8988T (cell line): Measurements from ENCODE around the gene POTEI.
"Not testable (repeated sequence)": the region's sequence is repeated elsewhere in the genome, so short reads cannot be mapped to it uniquely, and the experiment has no call there.

Source experiments
- DNase-seq: peaks from one replicate; pipeline ENCODE4 v3.0.0; 2011

The POTEI gene

DNA sequence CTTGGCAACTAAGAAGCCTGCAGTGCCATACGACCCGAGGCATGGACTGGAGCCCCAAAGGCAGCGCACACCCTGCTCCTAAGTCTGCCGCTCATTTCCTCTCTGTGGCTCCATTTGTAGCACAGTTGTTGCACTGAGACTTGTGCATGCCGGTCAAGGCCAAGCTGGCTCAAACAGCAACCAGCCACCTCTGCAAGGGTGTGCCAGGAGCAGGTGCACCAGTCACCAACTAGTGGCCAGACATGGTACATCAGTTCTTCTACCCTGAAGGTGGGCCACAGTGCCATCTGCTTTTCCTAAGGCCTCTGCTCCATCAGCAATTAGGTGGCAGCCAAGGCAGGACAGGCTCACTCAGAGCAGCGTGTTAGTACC lies 54.4 kb downstream of the POTEI start:
- DNase-seq: not testable (repeated sequence)

DNA sequence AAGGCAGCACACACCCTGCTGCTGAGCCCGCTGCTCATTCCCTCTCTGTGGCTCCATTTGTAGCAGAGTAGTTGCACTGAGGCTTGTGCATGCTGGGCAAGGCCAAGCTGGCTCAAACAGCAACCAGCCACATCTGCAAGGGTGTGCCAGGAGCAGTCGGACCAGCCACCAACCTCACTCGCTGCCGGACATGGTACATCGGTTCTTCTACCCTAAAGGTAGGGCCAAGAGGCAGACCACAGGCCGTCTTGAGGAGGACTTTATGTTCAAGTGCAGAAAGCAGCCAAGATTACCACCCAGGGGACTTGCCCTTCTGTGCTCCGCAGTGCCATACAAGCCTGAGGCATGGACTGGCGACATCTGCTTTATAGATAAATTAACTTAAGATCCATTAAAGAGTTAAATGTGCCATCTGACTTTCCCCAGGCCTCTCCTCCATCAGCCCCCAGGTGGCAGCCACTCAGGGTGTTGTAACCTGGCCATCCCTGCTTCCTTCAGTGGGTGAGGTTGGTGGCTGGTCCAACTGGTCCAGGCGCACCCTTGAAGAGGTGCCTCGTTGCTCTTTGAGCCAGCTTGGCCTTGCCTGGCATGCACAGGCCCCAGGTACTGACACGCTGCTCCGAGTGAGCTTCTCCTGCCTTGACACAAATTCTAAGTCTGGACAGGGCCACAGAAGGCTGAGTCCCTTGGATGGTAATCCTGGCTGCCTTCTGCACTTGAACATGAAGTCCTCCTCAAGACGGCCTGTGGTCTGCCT lies 55.0 kb downstream of the POTEI start:
- DNase-seq: not testable (repeated sequence)

DNA sequence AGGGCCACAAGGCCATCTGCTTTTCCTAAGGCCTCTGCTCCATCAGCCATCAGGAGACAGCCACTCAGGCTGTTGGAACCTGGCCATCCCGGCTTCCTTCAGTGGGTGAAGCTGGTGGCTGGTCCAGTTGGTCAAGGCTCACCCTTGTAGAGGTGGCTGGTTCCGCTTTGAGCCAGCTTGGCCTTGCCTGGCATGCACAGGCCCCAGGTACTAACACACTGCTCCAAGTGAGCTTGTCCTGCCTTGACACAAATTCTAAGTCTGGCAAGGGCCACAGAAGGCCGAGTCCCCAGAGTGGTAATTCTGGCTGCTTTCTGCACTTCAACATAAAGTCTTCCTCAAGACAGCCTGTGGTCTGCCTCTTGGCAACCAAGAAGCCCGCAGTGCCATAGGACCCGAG lies 56.2 kb downstream of the POTEI start:
- DNase-seq: not testable (repeated sequence)

DNA sequence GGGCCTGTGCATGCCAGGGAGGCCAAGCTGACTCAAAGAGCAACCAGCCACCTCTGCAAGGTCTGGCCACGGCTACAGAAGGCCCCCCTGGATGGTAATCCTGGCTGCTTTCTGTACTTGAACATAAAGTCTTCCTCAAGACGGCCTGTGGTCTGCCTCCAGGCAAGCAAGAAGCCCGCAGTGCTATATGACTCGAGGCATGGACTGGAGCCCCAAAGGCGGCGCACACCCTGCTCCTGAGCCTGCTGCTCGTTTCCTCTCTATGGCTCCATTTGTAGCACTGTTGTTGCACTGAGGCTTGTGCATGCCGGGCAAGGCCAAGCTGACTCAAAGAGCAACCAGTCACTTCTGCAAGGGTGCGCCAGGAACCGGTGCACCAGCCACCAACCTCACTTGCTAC lies 57.3 kb downstream of the POTEI start:
- not testable (repeated sequence) for DNase-seq

DNA sequence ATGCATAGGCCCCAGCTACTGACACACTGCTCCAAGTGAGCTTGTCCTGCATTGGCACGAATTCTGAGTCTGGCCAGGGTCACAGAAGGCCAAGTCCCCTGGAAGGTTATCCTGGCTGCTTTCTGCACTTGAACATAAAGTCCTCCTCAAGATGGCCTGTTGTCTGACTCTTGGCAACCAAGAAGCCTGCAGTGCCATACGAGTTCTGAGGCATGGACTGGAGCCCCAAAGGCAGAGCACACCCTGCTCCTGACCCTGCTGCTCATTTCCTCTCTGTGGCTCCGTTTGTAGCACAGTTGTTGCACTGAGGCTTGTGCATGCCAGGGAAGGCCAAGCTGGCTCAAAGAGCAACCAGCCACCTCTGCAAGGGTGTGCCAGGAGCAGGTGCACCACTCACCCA lies 57.9 kb downstream of the POTEI start:
- not testable (repeated sequence) for DNase-seq

DNA sequence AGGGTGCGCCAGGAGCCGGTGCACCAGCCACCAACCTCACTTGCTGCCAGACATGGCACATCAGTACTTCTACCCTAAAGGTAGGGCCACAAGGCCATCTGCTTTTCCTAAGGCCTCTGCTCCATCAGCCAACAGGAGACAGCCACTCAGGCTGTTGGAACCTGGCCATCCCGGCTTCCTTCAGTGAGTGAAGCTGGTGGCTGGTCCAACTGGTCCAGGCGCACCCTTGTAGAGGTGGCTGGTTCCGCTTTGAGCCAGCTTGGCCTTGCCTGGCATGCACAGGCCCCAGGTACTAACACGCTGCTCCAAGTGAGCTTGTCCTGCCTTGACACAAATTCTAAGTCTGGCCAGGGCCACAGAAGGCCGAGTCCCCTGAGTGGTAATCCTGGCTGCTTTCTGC lies 58.8 kb downstream of the POTEI start:
- DNase-seq: not testable (repeated sequence)

DNA sequence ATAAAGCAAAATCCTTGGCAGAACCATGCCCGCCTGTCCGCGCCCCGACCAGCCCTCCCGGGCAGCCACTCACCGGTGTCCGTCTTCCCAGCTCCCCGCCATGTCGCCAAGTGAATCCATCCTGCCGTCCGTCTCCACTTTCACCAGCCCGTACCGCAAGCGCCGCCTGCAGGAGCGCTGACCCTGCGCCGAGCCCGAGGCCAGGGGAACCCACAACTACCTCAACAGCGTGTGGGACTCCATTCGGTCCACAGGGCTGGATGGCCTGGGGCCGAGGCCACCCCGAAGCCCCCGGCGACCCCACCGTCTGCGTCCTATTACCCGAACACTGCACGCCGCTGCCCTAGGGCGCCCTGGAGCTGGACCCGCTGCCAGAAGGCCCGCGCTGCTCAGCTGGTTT lies 81.5 kb downstream of the POTEI start:
- not testable (repeated sequence) for DNase-seq

DNA sequence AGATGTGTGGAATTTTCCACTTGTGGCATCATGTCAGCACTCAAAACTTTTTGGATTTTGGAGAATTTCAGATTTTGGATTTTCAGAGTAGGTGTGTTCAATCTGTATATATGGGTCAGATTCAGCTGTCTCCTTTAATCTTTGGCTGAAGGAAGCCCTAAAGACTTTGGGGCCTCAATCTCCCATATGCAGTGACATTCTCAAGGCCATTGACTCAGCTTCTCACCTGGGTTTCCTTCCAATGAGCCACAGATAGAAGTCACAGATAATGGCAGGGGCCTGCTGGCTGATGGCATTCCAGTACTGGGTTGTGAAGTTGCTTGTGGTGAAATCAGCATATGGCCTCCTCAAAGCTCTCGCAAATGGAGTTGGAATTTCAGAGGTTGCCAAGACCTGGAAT lies 90.3 kb downstream of the POTEI start:
- not testable (repeated sequence) for DNase-seq

DNA sequence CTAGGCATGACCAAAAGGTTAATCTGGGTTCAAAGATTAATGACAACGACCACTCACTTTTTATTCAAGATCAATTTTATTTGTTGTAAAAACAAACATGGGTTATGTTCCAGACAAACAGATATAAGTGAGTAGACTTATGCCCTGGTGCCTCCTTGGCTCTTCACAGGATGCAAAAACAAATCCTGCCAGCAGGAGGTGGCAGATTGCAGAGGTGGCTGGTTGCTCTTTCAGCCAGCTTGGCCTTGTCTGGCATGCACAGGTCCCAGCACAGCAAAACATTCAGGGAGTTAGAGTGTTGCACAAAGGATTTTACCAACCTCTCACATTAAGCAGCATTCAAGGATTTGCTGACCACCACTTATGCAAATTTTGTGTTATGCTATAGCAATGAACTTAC lies 92.4 kb downstream of the POTEI start:
- DNase-seq: not testable (repeated sequence)
